KOPT-K1 (cell line): ENCODE results near the gene HERC2.

Experiments used
- H3K27ac ChIP-seq: fragments of 200-600 bp; sonication (generic); 2 replicates; pipeline ENCODE4 v1.5.1; 2016; ENCODE audit warnings: antibody characterized with exemption, mild to moderate bottlenecking, low read depth, low read length; ENCODE audit not compliant: poor library complexity, severe bottlenecking
- H3K36me3 ChIP-seq: fragments of 200-600 bp; sonication (generic); 2 replicates; pipeline ENCODE4 v1.5.1; 2017; ENCODE audit warnings: antibody characterized with exemption, mild to moderate bottlenecking, low read length, moderate library complexity; ENCODE audit not compliant: insufficient read depth
- H3K9me3 ChIP-seq: fragments of 200-600 bp; sonication (generic); 2 replicates; pipeline ENCODE4 v1.5.1; 2017; ENCODE audit warnings: antibody characterized with exemption, low read length, mild to moderate bottlenecking; ENCODE audit not compliant: insufficient read depth, poor library complexity, severe bottlenecking

The HERC2 gene

DNA sequence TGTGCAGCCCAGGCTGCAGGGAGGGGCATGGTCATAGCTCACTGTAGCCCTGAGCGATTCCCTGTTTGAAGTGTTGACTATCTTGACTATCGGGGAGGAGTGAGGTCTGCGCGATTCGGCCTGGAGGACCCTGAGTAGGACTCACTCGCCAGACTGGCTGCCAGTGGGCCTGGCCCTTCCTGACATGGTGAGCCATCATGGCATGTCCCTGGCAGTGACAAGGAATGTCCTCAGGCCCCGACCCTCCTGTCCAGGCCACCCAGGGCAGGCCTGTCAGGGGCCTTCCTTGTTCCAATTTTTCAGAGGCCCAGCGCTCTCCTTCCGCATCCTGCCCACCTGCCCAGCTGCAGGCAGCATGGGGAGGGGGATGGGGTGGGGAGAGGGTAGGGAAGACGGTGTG, 217.7 kb downstream of the HERC2 start:
- no peaks in the 10 kb centered on the region for H3K9me3 ChIP-seq
- no peak overlapping the region for H3K27ac ChIP-seq
- H3K36me3 ChIP-seq: no peaks in the 10 kb centered on the region

DNA sequence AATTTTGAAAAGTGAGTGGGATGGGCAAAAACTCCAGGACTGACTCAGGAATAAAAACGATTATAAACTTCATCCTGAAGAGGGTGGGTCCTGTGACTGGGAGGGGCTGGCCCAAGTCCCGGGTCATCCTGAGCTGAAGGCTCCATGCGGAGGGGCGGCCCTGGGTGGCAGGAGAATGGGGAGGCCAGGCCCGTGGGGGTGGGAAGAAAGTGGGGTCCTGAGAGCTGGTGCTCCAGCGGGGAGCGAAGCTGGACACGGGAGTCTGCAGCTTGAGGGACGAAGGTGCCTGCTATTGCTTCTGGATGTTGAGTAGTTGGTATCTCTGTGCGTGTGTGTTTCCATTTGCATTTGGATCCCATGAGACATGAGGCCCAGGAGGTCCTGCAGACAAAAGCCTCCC, 218.1 kb downstream of the HERC2 start:
- Histone ChIP-seq H3K36me3 (no peaks in the 10 kb centered on the region), H3K27ac (no peak overlapping the region), H3K9me3 (no peaks in the 10 kb centered on the region)

DNA sequence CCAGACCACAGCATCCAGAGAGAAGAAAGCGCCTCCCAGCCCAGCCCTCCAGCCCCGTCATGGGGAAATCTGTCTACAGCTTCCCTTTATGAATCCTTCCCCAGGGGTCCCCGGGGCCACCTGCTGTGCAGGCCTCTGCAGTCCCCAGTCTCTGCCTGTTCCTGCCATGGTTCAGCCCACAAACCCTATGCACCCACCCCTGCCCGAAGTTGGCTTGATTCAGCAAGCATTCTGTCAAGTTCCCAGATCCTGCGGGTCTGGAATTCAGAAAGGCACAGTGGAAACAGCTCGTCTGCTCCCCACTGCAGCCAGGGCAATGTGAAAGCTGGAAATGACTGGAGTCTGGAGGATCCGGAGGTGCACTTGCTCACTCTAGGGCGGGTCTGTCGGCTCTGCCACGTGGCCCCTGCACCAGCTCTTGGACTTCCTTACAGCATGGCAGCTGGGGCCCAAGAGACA, 220.0 kb downstream of the HERC2 start:
- Histone ChIP-seq H3K36me3 (no peaks in the 10 kb centered on the region), H3K9me3 (no peaks in the 10 kb centered on the region)

DNA sequence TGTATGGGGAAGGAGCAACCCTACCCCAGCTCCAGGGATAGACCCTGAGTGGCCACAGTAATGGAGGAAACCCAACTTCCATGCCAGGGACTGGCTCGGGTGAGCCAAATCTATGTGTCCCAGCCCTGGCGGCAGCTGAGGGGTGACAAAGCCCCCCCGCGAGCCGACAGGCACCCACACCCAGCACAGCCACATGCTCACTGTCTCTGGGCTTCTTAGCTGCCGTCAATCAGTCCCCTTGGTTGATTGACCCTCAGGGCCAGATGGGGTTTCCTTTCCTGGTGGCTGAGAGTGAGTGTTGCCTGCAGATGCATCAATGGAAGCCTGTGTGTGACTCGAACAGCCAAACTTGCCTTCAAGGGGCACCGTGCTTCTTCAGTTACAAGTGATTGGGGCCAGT, 220.8 kb downstream of the HERC2 start:
- H3K36me3 ChIP-seq: no peaks in the 10 kb centered on the region
- H3K9me3 ChIP-seq: no peaks in the 10 kb centered on the region
- no peak overlapping the region for H3K27ac ChIP-seq

More for the DNA sequence above, 220.0 kb downstream of the HERC2 start:
- no peak overlapping the region for H3K27ac ChIP-seq

DNA sequence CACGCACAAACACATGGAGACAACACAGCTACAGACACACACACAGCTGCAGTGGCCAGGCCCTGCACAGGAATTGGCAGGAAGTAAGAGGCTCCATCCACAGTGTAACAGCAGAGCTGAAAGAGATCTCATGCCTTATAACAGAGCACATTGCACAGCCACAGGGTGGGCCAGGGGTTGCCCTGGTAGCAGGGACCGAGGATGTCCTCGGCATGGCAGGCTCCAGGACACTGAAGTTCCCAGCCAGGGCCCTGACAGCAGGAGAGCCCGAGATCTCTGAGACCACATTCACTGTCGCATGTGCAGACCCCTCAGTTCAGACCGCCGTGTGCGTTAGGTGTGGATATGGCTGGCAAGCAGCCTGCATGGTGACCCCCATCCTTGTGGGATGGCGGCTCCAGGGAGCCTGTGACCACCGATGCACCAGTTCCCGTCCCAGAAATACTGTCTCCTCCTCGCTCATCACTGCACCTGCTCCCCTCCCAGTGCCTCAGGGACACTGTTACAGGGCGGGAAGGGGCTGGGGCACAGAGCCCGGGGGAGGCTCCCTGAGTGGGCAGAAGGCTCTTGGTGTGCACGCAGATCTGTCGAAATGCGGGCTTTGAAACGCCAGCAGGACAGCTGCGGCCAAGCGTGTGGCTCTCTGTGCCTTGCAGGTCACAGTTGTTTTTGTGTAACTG, 221.3 kb downstream of the HERC2 start:
- Histone ChIP-seq H3K27ac (no peak overlapping the region), H3K9me3 (no peaks in the 10 kb centered on the region), H3K36me3 (no peaks in the 10 kb centered on the region)

DNA sequence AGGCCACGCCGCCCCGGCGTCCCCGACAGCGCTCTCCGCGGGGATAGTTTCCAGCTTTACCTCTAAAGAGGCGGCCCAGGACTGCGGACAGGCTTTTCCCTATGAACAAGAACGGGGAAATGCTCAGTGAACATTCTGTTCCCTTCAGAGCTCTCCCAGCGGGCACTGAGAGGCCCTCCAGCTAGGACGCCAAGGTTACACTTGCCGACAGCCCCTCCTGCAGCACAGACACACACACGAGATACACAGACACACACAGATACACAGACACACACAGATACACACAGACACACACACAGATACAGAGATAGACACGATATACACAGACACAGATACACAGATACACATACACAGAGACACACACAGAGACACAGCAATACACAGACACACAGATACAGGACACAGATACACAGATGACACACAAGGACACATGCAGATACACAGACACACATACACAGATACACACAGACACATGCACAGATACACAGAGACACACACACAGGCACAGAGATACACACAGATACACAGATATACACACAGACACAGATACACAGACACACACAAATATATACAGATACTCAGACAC, 222.3 kb downstream of the HERC2 start:
- no peak overlapping the region for H3K27ac ChIP-seq
- no peaks in the 10 kb centered on the region for H3K9me3 ChIP-seq
- H3K36me3 ChIP-seq: no peaks in the 10 kb centered on the region

DNA sequence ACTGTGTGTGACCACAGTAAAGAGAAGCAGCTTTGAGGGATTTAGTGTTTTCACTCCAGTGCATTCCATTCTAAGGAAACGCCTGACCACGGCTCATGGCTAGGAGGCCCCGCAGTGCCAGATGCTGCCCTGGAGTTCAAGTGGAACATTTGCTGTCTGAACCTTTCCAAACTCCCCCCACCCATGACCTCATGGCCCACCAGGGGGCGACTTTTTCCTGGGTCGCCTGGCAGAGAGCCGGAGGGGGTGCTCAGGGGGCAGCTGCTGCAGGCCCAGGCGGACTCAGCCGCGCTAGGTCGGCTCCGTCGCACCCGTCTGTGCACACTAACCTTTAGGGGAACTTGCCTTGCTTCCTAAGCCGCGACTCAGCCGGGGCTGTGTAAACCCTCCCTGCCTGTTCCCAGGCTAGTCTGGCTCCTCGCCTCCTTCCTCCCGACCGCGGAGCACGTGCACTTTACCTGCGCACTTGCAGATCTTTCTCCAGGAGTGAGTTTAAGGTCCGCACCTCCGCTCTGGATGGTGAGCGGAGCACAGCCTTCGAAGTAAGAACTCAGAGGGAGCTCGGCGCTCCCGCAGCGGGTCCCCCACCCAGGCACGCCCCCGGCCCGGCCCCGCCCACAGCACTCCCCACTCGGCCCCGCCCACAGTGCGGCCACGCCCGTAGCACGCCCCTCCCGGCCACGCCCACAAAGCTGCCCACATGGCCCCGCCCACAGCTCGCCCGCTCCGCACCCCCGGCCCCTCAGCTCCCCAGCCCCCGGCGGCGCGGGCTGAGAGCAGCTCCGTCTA, 223.0 kb downstream of the HERC2 start, which contains the start of gene OCA2:
TSS of gene OCA2 (minus strand) at position 550 of the 789 bp plus-strand sequence. CDS start 17,441 bp downstream, outside the sequence.
- no peak within 1 kb of the TSS for H3K27ac ChIP-seq
- no peaks in the 10 kb centered on the region for H3K36me3 ChIP-seq
- no peaks in the 10 kb centered on the region for H3K9me3 ChIP-seq

DNA sequence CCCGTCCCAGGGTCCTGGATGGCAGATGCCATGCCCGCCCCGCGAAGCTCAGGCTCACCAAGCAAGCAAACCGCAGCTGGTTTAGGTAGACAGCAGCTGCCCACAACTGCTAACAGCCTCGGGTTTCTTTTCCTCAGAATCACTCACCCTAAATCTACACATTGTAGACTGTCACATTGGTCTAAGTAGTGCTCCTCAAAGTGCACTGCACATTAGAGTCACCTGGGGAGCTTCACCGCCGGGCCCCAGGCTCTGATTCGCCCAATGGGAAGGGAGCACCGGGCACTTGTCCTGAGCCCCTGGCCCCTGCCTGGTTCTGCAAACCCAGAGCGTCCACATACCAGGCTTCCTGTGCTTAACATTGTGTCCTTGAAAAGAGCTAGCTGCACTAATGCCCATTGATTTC, 223.6 kb downstream of the HERC2 start:
- Histone ChIP-seq H3K36me3 (no peaks in the 10 kb centered on the region), H3K9me3 (no peaks in the 10 kb centered on the region)

DNA sequence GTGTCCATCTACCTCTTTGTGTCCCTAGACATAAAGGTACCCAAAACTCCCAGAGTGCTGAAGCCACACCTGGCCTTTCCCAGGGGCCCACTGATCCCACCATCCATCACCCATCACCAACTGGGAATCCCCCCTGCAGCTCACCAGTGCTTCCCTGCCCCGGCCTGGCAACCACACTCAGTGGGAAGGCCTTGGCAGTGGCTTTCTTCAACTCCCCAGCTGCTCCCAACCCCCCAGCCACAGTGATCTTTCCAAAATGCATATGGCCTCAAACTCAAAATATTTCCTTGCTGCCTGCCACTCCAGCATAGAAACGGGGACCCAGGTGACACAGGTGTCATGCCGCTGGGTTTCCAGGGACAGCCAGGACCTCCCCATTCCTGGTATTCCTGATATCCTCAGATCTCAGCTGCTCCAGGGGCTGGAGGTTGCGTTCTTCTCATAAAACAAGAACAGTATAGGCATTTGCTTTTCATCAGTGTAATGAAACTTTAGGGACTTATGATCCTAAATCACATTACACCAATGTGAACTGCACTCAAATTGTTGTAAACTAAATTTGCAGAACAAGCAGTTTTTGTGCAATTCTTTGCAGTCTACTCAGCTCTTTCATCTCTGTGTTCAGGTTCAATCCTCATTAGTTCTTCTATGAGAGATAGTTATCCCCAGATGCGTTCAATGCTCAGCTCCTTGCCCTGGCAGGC, 224.2 kb downstream of the HERC2 start:
- no peaks in the 10 kb centered on the region for H3K9me3 ChIP-seq
- no peaks in the 10 kb centered on the region for H3K36me3 ChIP-seq
- H3K27ac ChIP-seq: no peak overlapping the region

More for the DNA sequence above, 223.6 kb downstream of the HERC2 start:
- H3K27ac ChIP-seq: no peak overlapping the region

DNA sequence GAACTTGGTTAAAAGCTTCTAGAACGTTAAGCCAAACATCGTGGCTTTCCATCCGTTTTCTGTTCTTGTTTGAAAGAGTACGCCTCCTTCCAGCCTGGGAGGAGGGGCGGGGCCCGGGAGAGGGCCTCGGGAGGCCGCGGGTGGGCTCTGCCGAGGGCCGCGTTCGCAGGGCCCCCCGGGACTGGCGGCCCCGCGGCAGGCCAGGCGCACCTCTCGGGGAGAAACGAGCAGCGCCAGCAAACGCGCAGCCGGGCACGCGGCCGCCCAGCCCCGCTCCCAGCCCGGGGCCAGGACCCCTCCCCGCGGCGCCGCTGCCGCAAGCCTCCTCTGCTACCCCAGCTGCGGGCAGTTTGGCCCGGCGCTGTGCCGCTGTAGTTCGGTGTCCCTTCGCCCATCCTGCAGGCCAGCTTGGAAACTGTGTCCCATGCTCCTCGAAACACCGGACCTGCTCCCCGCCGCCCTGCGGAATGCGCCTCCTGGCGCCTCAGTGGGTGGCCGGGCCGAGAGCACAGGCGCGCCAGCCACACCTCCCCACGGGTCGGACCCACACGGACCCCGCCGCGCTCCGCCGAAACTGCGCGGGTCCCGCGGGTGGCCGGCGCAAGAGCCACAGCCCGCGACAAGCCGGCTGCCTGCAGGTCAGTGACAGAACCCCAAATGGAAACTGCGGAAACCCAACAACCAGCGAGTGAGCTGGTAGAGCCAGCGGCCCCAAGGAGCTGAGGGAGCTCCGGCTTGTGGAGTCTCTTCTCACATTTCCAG, 225.1 kb downstream of the HERC2 start:
- Histone ChIP-seq H3K27ac (no peak overlapping the region), H3K9me3 (peaks cover 3% of the 10 kb centered on the region), H3K36me3 (no peaks in the 10 kb centered on the region)

DNA sequence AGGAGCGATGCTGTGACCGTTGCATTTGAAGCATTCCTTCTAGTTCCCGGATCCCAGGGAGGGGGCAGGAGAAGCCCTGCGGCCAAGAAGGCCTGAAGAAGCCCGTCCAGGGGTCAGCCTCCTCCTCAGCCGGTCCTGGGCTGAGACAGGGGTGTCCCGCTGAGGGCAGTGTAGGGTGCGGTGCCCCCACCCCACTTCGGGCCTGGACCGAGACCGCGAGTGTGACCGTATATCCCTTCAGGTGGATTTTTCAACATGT, 225.6 kb downstream of the HERC2 start:
- H3K36me3 ChIP-seq: no peaks in the 10 kb centered on the region
- H3K27ac ChIP-seq: no peak overlapping the region
- peaks cover 8% of the 10 kb centered on the region for H3K9me3 ChIP-seq

DNA sequence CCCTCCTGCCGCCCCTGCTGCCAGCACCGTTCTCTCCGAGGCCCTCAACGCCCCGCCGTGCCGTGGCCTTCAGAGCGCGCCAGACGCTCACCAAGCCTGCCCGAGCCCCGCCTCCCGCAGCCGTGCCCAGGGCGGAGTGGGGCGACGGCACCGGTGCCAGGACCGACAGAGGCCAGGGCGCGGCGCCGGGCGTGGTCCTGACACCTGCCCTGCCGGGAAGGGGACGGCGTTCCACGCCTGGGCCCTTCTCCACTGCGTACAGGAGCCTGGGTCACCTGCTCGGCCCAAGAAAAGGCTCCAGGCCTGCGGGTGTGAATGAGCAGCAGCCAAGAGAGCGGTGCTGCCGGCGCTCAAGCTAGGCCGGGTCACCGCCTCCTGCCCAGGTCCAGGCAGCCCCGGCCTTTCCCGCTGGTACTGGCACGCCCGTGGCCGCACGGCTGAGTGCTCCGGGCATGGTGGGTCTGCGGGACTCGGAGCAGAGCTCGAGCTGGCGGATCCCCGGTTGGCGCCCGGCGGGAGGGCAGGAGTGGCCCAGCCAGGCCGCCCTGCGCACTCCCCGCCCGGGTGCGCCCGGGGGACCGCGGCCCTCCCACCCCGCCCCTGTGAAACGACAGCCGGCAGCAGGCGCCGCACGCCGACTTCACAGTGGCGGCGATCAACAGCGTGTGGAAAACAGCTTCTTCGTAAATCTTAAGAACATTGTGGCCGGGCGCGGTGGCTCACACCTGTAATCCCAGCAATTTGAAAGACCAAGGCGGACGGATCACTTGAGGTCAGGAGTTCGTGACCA, 227.1 kb downstream of the HERC2 start:
- Histone ChIP-seq H3K36me3 (no peaks in the 10 kb centered on the region), H3K27ac (no peak overlapping the region), H3K9me3 (peaks cover 18% of the 10 kb centered on the region)

DNA sequence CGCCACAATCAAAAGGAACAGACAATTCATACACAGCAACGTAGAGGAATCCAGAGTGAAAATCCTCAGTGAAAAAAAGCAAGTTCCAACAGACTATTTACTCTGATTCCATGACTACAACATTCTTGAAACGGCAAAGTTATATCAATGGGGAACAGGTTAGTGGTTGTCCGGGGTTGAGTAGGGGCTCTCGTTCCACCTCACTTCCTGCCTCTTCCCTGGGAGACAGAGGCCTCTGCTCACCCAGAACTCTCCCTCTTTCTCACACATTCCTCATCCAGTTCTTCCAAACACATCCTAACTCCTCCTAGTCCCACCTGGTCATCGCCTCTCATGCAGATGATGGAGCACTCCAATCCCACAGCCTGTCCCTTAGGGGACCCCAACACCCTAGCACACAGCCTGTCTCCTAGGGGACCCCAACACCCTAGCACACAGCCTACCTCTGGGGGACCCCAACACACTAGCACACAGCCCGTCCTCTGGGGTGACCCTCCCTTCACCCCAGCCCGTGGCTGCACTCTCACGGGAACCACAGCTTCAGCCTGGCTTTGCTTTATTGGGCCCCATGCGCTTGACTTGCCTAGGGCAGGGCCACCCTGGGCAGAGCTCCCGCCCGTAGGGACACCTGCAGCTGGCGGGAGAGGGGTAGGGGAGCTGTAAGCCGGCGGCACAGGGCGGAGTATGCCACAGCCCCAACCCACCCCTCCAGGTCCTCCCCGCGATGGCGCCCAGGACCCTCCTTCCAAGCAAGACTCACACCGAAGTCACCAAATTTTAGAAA, 228.0 kb downstream of the HERC2 start:
- Histone ChIP-seq H3K27ac (no peak overlapping the region), H3K36me3 (no peaks in the 10 kb centered on the region), H3K9me3 (peaks cover 18% of the 10 kb centered on the region)
